ENCODE results near the gene IGF2R.
"Not testable (repeated sequence)": the region's sequence is repeated elsewhere in the genome, so short reads cannot be mapped to it uniquely, and the experiment has no call there.

Gene IGF2R

GRCh38 chr6:160102956-160103824, 134.3 kb downstream of the IGF2R start:
- DNase-seq, result no peak

- no peak for DNase-seq
Measured at GRCh38 chr6:160103825-160104100, 134.9 kb downstream of the IGF2R start.

- no peak for DNase-seq
Measured at GRCh38 chr6:160104821-160105517, 136.1 kb downstream of the IGF2R start.

- no peak for DNase-seq
Measured at GRCh38 chr6:160106010-160106409, 137.1 kb downstream of the IGF2R start.

GRCh38 chr6:160106701-160107100, 137.8 kb downstream of the IGF2R start:
- DNase-seq, result no peak

GRCh38 chr6:160108077-160108476, 139.2 kb downstream of the IGF2R start:
- DNase-seq, result no peak

GRCh38 chr6:160110586-160111123, 141.8 kb downstream of the IGF2R start:
- no peak for DNase-seq

GRCh38 chr6:160111806-160112205, 142.9 kb downstream of the IGF2R start:
- no peak for DNase-seq

- DNase-seq, result no peak
Measured at GRCh38 chr6:160112628-160113299, 143.9 kb downstream of the IGF2R start.

GRCh38 chr6:160114536-160114935, 145.7 kb downstream of the IGF2R start:
- not testable (repeated sequence) for DNase-seq

GRCh38 chr6:160115421-160115820, 146.5 kb downstream of the IGF2R start:
- DNase-seq, result no peak

- DNase-seq, result no peak
Measured at GRCh38 chr6:160116411-160116810, 147.5 kb downstream of the IGF2R start.

GRCh38 chr6:160117137-160117536, 148.3 kb downstream of the IGF2R start:
- DNase-seq, result no peak

GRCh38 chr6:160118620-160119229, 149.8 kb downstream of the IGF2R start:
- no peak for DNase-seq

GRCh38 chr6:160120087-160120486, 151.2 kb downstream of the IGF2R start:
- DNase-seq, result no peak

- no peak for DNase-seq
Measured at GRCh38 chr6:160121558-160121957, 152.7 kb downstream of the IGF2R start, which contains the start of gene SLC22A1. Gene SLC22A1 (plus strand): TSS chr6:160121815. CDS start chr6:160121936, 121 bp downstream.

GRCh38 chr6:160121981-160122380, 153.1 kb downstream of the IGF2R start:
- DNase-seq, result no peak

GRCh38 chr6:160122744-160123143, 153.9 kb downstream of the IGF2R start:
- no peak for DNase-seq

GRCh38 chr6:160124007-160124406, 155.1 kb downstream of the IGF2R start:
- DNase-seq, result no peak

- no peak for DNase-seq
Measured at GRCh38 chr6:160124605-160125004, 155.7 kb downstream of the IGF2R start.

- not testable (repeated sequence) for DNase-seq
Measured at GRCh38 chr6:160125105-160125504, 156.2 kb downstream of the IGF2R start.

- no peak for DNase-seq
Measured at GRCh38 chr6:160127270-160128124, 158.6 kb downstream of the IGF2R start.

Data from stimulated activated CD4-positive, alpha-beta T cell treated with anti-CD3 and anti-CD28 coated beads, Interleukin-4, amount 100 ng/mL, for 1 hour (primary cell).